ENCODE measurements around the gene GNLY.

GNLY gene

DNA sequence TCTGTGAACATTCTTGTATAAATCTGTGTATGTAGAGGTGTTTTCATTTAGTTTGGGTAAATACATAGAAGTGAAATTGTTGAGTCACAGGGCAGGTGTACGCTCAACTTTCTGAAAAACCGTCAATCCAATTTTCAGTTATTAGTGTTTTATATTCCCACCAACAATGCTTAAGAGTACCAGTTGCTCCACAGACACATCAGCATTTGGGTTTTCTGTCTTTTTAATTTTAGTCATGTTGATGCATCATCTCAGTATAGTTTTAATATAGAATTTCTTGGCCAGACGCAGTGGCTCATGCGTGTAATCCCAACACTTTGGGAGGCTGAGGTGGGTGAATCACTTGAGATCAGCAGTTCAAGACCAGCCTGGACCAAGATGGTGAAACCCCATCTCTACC is 3.2 kb upstream of the GNLY start:
- no peak for DNase-seq

DNA sequence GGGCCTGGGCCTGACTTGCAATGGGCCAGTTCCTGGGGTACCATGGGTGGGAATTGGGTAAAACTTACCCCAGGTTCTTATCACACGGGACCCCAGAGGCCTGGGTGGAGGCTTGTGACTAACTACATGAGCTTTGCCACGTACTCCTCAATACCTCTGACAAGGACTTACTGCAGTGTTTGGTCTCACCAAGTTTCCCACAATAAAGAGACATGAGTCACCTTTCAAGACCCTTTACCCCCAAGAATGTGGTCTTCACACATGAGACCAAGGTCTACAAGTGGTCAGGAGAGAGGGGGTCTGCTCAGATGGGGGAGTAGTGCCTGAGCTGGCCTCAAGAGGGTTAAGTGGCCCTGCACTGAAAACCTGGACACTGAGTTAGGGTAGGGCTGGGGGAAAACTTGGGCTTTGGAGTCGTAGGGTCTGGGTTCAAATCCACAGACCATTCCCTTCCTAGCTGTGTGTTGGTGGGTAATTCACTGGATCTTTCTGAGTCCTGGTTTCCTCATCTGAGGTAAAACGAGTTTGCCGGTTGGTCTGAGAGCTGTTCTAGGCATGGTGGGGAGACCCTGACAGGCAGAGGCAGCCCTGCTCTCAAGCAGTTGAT is 2.0 kb upstream of the GNLY start:
- no peak for DNase-seq

DNA sequence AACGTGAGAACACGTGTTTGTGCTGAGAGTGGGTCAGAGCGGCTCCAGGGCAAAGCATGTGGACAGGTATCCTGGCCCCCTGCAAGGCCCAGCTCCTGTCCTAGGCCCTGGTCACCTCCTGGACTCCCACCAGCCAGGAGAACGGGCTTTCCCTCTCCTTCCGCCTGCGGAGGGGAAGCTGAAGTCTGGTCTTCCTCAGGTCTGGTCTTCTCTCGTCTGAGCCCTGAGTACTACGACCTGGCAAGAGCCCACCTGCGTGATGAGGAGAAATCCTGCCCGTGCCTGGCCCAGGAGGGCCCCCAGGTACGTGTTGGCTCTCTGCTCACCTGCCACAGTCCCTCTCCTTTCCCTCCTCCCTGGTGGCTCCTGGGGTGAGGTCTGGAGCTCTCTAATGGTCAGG is 963 bp downstream of the GNLY start:
- DNase-seq: no peak

DNA sequence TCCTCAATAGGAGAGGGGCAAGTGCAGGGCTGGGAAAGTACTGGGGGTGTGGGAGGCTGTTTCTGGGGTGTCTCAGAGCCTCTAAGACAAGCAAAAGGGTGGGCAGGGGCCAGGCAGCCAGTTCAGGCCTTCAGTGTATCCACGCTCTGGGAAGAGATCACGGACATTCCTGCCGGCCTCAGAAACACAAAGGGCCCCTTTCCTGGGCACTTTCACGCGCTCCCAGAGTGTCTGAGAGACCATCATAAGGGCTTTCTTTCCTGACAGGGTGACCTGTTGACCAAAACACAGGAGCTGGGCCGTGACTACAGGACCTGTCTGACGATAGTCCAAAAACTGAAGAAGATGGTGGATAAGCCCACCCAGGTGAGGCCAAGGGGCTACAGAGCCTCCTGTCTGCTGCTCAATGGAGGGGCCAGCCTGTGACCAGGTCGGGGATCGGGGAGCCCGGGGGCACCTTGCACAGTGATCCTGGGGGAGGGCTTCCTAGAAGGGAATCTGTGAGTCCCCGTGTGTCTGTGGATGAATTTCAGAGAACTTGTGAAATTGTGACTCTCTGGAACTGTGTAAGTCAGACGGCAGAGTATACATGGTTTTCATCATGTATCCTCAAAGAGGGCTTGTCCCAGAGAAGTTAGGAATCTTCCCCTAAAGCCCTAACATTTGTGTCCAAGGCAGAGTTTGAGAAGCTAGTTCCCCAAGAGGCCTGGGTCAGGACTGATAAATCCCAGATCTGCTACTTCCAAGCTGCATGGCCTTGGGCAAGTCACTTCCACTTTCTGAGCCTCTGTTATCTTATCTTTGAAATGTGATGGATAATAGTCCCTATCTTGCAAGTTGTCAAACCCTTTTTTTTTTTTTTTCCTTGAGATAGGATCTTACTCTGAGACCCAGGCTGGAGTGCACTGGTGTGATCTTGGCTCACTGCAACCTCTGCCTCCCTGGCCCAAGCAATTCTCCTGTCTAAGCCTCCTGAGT is 1.8 kb downstream of the GNLY start:
- DNase-seq: no peak

DNA sequence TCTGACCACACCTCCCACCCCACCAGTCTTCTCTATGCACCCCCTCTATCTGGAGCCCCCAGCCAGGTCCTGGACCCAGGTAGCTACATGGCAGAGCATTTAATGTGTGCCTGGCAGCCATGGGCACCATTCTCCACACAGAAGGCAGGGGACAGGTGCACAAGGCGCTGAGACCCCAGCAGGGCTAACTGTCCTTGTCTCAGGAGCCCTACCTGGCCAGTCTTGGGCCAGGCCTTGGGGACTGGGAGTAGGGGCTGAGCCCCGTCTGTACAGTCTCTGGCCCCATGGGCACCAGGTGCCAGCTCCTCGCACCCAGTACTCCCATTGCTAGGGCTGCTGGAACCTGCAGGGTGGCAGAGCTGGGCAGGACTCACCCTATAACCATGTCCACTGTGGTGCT is 2.9 kb downstream of the GNLY start:
- DNase-seq: no peak

DNA sequence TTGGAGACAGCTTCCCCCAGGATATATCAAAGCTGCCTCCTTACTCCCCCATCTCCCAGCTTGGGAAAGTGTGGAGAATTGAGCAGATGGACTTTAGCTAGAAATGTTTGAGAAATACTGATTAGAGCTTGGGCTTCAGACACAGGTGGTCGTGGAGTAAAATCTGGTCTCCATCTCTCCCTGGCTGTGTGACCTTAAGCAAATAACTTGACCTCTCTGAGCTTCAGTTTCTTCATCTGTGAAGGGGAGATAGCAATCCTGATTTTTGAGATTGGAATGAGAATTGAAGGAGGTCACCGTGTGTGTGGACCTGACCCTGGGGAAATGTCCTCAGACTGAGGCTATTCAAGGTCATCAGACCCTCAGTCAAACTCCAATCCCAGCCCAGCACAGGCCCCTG is 3.6 kb downstream of the GNLY start:
- no peak for DNase-seq

DNA sequence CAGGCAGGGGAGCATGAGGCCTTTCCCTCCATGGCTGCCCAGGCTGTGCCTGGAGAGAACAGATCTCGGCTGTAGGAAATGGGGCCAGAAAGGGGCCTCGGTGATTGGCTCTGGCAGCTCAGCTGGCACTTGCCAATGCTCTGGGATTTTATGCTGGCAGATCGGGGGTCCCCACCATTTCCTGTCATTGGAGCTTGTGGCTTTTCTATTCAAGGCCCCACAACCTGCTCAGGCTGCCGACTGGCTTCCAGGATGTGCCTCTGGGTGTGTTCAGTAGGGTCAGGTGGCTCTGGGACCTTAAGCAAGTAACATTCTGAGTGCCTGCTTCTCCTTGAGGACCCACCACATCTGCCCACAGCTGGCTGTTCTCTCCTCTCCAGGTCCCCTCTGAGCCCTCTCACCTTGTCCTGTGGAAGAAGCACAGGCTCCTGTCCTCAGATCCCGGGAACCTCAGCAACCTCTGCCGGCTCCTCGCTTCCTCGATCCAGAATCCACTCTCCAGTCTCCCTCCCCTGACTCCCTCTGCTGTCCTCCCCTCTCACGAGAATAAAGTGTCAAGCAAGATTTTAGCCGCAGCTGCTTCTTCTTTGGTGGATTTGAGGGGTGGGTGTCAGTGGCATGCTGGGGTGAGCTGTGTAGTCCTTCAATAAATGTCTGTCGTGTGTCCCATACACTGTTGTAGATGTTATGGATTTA is 4.2 kb downstream of the GNLY start:
- DNase-seq: no peak

DNA sequence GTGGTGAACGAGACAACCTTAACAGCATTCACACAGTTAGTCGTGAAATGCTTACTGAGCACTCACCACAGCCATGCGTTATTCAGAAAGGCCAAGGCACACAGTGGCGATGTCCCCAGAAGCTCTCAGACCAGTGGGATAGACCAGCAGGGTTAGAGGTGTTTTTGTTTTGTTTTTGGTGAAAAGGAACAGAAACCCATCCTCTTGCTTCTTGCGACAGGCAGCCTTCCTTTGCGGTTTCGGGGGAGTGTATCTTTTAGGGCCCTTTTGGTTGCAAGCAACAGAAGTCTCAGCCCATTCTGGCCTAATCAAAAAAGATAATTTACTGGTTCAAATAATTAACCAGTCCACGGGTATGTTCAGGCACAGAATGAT is 4.7 kb downstream of the GNLY start:
- DNase-seq: no peak

DNA sequence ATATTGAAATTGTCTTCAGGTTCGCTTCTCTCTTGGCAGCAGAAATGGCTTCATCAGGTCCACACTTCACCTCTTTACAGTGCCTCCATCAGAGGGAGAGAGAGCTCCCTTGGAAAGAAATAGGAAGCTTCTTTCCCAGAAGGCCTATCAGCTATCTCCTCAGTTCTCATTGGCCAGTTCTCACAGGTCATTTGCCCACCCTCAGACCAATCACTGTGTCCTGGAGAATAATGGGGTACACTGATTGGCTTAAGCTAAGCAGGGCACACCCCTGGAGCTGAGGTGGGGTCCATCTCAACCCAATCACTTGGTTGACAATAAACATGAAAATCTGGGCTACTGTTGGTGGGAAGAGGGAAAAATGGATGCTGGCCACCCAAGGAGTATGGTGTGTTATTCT is 5.2 kb downstream of the GNLY start:
- DNase-seq: no peak

DNA sequence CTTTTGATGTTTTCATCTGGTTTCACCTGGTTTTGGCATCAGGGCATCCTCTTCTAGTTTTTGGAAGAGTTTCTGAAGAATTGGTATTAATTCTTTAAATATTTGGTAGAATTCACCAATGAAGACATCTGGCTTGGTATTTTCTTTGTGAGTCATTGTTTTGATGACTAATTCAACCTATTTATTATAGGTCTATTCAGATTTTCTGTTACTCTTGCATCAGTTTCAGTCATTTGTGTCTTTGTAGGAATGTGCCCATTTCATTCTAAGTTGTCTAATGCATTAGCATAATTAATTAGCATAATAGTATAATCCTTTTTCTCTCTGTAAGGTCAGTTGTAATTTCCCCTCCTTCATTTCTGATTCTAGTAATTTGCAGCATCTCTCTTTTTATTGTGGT is 8.0 kb downstream of the GNLY start:
- DNase-seq: no peak

DNA sequence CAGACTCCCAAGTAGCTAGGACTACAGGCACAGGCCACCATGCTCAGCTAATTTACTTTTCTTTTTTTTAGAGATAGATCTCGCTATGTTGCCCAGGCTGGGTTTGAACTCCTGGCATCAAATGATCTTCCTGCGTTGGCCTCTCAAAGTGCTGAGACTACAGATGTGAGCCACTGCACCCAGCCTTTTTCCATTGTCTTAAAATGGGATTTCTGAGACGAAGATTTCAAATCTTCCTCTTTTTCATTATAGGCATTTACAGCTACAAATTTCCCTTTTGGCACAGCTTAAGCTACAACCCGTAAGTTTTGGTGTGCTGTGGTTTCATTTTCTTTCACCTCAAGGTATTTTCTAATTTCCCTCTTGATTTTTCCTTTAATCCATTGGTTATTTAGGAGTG is 8.6 kb downstream of the GNLY start:
- no peak for DNase-seq

DNA sequence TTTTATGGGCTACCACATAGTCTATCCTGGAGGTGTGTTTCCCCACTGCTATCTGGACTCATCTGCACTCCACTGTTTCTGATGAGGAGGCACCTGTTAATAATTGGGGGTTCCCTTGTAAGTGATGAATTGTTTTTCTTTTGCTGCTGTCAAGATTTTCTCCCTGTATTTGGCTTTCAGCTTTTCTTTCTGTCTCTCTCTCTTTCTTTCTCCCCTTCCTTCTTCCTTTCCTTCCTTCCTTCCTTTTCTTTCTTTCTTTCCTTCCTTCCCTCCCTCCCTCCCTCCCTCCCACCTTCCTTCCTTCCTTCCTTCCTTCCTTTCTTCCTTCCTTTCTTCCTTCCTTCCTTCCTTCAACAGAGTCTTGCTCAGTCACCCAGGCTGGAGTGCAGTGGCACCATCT is 9.2 kb downstream of the GNLY start:
- DNase-seq: no peak

DNA sequence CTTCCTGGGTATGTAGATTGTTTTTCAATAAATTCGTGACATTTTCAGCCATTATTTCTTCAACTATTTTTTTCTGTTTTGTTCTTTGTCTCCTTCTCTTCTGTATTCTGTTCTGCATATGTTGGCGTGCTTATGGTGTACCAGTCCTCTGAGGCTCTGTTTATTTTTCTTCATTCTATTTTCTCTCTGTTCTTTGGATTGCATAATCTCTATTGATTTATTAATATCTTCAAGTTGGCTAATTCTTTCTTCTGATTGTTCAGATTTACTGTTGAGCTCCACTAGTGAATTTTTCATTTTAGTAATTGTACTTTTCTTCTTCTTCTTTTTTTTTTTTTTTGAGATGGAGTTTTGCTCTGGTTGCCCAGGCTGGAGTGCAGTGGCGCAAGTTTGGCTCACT is 9.9 kb downstream of the GNLY start:
- DNase-seq: no peak

DNA sequence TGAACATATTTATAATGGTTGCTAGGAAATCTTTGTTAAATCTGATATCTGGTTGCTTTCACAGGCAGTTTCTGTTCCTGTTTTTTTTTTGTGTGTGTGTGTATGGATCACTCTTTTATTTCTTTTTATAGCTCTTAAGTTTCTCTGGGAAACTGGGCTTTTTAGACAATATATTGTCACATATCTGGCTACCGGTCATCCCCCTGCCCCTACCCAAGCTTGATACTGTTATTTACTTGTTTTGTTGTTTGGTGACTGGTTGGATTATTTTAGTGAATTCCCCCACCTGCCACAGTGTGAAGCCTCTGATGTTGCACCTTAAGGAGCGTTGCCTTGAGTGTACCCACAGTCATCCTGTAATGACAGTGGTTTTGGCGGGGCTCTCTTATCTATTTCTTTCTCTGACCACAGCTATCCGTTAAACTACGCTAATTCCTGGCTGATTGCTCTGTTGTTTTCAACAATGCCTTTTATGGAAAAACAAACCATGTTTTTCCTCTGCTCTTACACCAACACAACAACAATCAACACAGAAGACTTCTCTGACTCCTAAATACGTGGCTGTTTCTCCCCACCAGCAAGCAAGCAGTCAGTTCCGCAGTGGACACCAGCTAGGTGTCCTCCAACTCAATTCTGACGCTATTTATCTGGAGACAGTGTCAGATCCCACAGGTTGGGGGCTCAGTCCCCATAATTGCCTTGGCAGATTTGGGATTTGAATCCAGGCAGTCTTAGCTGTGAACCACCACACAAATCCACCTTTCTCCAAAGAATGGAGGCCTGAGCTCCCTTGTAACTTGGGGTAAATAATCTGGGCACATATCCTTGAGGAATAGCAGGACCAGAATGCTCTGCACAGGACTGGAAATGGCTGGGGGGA is 10.9 kb downstream of the GNLY start:
- DNase-seq: no peak

DNA sequence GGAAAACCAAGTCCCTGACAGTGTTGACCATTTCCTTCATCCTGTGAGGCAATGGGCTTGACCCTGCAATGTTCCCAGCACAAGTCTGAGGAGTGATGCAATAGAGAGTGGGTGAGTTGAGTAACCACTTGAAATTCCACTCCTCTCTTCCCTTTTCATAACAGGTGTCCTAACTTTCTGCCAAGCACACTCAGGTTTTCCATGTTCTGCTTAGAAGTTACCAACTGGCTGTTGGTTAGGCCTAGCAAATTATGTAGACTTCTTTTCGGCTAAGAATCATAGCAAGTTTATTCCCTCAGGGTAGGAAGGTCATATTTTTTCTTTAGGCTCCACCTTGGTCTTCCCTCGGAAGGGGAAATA is 11.5 kb downstream of the GNLY start:
- DNase-seq: no peak

DNA sequence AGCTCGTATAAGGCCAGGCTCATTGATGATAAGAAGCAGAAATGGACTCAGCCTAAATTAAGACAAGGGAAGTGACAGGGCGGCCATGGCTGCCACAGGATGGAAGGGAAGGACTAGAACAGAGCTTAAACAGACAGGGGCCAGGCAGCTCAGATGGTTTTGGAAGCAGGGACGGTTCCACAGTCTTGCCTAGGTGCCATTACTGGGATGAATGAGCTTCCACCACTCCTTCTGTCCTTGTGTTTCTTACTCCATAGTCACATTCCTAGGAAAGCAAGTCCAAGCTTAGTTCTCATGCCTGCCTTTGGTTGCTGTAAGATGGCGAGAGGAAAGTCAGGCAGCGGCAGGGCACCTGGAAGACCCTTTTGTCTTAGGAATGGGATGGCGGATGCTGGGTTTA is 11.9 kb downstream of the GNLY start:
- no peak for DNase-seq

DNA sequence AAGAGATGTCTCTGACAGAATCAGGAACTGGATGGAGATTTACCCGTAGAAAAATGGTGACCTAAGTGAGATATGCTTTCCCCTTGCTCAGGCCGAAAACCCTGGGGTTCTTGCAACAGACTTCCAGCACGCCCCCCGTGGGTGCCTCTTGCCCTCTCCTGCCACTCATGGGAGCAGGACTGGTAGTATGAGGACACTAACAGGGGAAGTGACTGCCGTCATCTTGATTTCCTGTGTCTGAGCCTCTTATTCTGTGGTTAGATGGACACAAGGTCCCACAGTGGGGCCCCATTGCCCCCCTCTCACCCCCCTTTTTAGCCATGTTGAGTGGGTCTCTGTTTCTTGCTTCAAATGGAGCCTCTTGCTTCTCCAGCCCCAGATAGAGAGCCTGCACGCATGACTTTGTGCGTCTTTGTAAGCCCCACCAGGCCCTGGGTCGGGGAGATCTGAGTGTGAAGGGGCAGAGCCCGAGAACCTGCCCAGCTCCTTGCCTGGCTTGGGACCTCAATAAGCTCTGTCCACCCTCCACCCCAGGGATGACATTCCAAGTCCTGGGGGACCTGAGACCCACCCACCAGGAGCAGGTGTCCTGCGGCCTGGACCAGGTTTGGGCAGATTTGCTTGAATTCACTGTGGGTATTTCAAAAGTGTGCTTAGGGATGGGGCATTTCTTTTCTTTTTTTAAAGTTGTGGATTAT is 12.6 kb downstream of the GNLY start:
- DNase-seq: peak; percentile 44

DNA sequence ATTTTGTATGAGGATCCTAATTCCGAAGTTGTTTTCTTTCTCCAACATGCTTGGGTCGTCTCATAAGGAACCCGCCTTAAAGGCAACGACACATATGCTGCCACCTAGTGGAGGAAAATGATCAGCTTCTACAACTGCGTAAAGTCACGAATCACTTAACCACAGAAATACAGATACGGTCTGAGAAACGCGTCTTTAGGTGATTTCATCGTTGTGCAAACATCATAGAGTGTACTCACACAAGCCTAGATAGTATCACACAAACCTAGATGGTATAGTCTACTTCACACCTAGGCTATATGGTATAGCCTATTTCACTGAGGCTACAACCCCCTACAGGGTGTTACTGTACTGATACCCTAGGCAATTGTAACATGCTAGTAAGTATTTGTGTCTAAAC is 13.1 kb downstream of the GNLY start:
- peak; percentile 85 for DNase-seq

DNA sequence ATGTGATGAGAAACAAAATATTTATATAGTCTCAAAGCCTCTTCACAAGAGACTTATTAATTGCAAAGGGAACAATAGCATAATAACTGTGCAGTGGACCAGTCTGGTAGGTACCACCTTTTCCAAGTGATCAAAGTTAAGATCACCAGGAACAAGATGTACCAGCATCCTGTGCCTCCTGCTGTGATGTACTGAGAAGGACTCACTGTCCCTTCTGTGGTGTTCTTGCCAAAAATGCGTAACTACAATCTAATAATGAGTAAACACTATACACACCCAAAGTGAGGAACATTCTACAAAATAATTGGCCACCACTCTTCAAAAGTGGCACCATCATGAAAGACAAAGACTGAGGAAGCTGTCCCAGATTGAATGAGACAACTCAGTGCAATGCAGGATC is 14.5 kb downstream of the GNLY start:
- DNase-seq: no peak

DNA sequence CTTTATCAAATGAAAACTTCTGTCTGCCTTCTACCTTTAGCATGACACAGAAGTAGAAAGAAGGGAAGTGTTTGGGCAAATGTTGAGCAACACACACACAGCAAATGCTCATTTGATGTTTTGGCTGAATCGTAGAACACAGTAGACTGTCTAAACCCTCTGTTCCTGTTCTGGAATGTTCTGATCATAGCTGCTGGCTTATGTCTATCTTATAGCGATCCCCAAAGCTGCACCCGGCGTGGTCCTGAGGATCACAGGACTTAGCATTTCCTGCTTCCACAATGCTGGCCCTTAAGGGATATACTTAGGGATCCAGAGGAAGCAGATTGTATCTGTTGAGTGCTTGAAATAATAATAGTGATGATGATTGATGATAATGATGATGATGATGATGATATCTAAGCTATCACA is 15.2 kb downstream of the GNLY start:
- peak; percentile 38 for DNase-seq

DNA sequence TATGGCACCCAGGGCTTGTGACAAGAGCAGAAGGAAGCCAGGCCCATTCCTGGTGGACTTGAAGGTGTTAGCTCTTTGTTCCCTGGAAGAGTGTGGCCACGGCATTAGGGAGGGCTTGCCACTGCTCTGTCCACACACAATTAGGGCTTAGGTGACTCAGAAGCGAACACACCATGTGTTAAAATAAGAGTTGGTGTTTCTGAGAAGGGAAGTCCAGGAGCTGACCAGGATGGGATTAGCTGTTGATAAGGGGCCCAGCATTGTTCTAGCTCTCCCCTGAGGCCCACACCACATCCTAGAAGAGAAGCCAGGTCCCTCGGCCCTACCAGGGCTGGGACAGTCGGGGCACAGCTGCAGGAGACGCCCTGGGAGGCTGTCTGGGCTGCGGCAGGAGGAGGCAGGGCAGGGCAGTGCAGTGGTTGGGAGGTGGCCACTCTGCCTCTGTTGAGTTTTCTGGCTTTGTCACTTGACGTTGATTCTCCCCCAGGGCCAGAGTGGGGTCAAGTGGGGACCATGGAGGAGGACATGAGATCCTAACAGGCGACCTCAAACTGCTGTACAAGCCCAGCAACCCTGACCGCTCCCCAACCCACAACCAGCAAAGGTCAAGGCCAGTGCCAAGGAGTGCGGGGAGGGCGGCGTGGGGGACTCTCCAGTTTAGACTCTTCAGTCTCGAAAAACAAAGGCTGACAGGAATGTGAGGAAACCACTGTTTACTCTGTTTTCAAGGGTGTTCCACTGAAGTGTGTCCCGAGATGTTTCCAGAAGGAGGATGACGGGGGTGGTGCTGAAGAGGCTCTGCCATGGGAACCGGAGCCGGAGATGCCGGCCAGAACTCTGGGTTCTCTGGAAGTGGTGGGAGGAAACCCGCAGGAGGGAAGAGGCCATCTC is 16.8 kb downstream of the GNLY start:
- DNase-seq: no peak
